Activated CD4-positive, alpha-beta T cell treated with anti-CD3 and anti-CD28 coated beads for 36 hours (primary cell): ENCODE data around the gene SLC48A1. TPM values are rescaled to one million over a fixed set of nuclear protein-coding genes. Genes with fewer than 3 reads are reported as not detected.

Experiments used
- ATAC-seq: fragments of 200-7000 bp; cut with Tn5 transposase; one replicate; pipeline ENCODE4 v1.10.0; 2021; ENCODE audit warnings: mild to moderate bottlenecking, moderate library complexity
- CTCF ChIA-PET: fragments of 350-600 bp; sonication (Branson Sonifier 250); formaldehyde crosslinking; loops from one replicate; lab custom pipeline; 2021; ENCODE audit warnings: antibody characterized with exemption; lab: Charles Lee
- POLR2A ChIA-PET: fragments of 350-600 bp; sonication (Branson Sonifier 250); formaldehyde crosslinking; loops from one replicate; lab custom pipeline; 2021; ENCODE audit warnings: antibody characterized with exemption, inconsistent platforms; lab: Charles Lee
- DNase-seq: peaks from one replicate; pipeline ENCODE4 v3.0.0-alpha.2; 2020
- H3K27ac Mint-ChIP-seq: one replicate; pipeline ENCODE4 v1.8.0; 2021; ENCODE audit warnings: mixed read lengths
- H3K27me3 Mint-ChIP-seq: one replicate; pipeline ENCODE4 v1.8.0; 2021; ENCODE audit warnings: mixed read lengths
- H3K36me3 Mint-ChIP-seq: one replicate; pipeline ENCODE4 v1.8.0; 2021; ENCODE audit warnings: low read depth, mixed read lengths
- H3K4me1 Mint-ChIP-seq: one replicate; pipeline ENCODE4 v1.8.0; 2021; ENCODE audit warnings: mixed read lengths
- H3K4me3 Mint-ChIP-seq: one replicate; pipeline ENCODE4 v1.8.0; 2021; ENCODE audit warnings: mild to moderate bottlenecking, moderate library complexity, mixed read lengths
- H3K9me3 Mint-ChIP-seq: one replicate; pipeline ENCODE4 v1.8.0; 2021; ENCODE audit warnings: low read depth, mixed read lengths
- intact Hi-C, 2 experiments: fragments of 100-400 bp; cut with DNase I in 1 of 2; cut with micrococcal nuclease in 1 of 2; formaldehyde crosslinking; loops; one replicate each; pipeline versions ENCODE4 v1.14.2 to v1.15.1; 2022 to 2024; cut with DNase I, micrococcal nuclease
- total RNA-seq, 2 experiments: library from RNA; stranded (reverse); gene quantifications; one replicate each; pipeline ENCODE4 v1.2.3, GENCODE V29; 2021

SLC48A1 gene
- total RNA-seq, result 1 to 10 TPM; 5.9 to 8.5 TPM

GRCh38 chr12:47773062-47773857, at the start of gene SLC48A1:
TSS of gene SLC48A1 (plus strand) at chr12:47773238. CDS start at chr12:47773305, 67 bp downstream.
- Mint-ChIP-seq H3K4me1 (peaks cover 31% of the 10 kb centered on the region), H3K27ac (peak within 1 kb of the TSS; percentile 71), H3K36me3 (no peaks in the 10 kb centered on the region), H3K9me3 (no peaks in the 10 kb centered on the region), H3K27me3 (no peaks in the 10 kb centered on the region), H3K4me3 (peak within 1 kb of the TSS; percentile 82)
- DNase-seq (peak; percentile 82), ATAC-seq (peak; percentile 79)
- ChIA-PET POLR2A (interaction anchor here (0.7 kb wide), 1 partner anchor 13 kb away, joined by 5 read pairs; no protein-coding TSS in a partner anchor), CTCF (interaction anchor here (0.6 to 18.7 kb wide), 15 partner anchors 9 to 190 kb away, joined by 3 to 449 read pairs (median 3); partner anchors contain the start of genes ENDOU, RPAP3 and TMEM106C)
- intact Hi-C loops, result loop anchor here in 1 of 2 experiments (1.0 to 10.0 kb wide), 2 partner anchors 14 to 738 kb away; no protein-coding TSS in a partner anchor

- no peak for DNase-seq
- ChIA-PET POLR2A (no interaction called here), CTCF (interaction anchor here (0.6 to 22.8 kb wide), 14 partner anchors 9 to 1025 kb away, joined by 3 to 341 read pairs (median 5); partner anchors contain the start of gene SLC48A1)
- intact Hi-C loops, result no loop called here
- H3K36me3 Mint-ChIP-seq, result no peaks in the 10 kb centered on the region
- H3K9me3 Mint-ChIP-seq, result no peaks in the 10 kb centered on the region
- no peak within 1 kb of the TSS for H3K27ac Mint-ChIP-seq
- H3K27me3 Mint-ChIP-seq, result no peaks in the 10 kb centered on the region
- no peak within 1 kb of the TSS for H3K4me3 Mint-ChIP-seq
- ATAC-seq, result no peak
- peaks cover 18% of the 10 kb centered on the region for H3K4me1 Mint-ChIP-seq
Measured at GRCh38 chr12:47725091-47725772, 47.8 kb upstream of the SLC48A1 start, which contains the start of gene ENDOU. TSS of gene ENDOU (minus strand) at chr12:47725490. CDS start at chr12:47725413, 77 bp downstream.

GRCh38 chr12:47725893-47726292, 47.1 kb upstream of the SLC48A1 start:
- ChIA-PET CTCF (interaction anchor here (0.6 to 22.8 kb wide), 12 partner anchors 11 to 427 kb away, joined by 3 to 341 read pairs (median 5); partner anchors contain the start of gene SLC48A1), POLR2A (no interaction called here)
- intact Hi-C loops, result no loop called here
- H3K27ac Mint-ChIP-seq, result no peak overlapping the region
- no peaks in the 10 kb centered on the region for H3K27me3 Mint-ChIP-seq
- H3K4me1 Mint-ChIP-seq, result peaks cover 18% of the 10 kb centered on the region
- ATAC-seq (peak; percentile 79), DNase-seq (peak; percentile 28)
- no peak overlapping the region for H3K4me3 Mint-ChIP-seq
- H3K36me3 Mint-ChIP-seq, result no peaks in the 10 kb centered on the region
- H3K9me3 Mint-ChIP-seq, result no peaks in the 10 kb centered on the region

- H3K36me3 Mint-ChIP-seq, result no peaks in the 10 kb centered on the region
- no peak for DNase-seq
- intact Hi-C loops, result no loop called here
- peaks cover 10% of the 10 kb centered on the region for H3K4me1 Mint-ChIP-seq
- POLR2A ChIA-PET, result interaction anchor here (0.5 kb wide), 1 partner anchor 322 kb away, joined by 4 read pairs; no protein-coding TSS in a partner anchor
- H3K27ac Mint-ChIP-seq, result no peak overlapping the region
- CTCF ChIA-PET, result interaction anchor here (0.6 to 6.5 kb wide), 5 partner anchors 11 to 78 kb away, joined by 3 to 63 read pairs (median 4); no protein-coding TSS in a partner anchor
- H3K9me3 Mint-ChIP-seq, result no peaks in the 10 kb centered on the region
- H3K4me3 Mint-ChIP-seq, result no peak overlapping the region
- H3K27me3 Mint-ChIP-seq, result no peaks in the 10 kb centered on the region
- ATAC-seq, result no peak
Measured at GRCh38 chr12:47729233-47729632, 43.8 kb upstream of the SLC48A1 start.

- H3K4me1 Mint-ChIP-seq, result peaks cover 10% of the 10 kb centered on the region
- H3K4me3 Mint-ChIP-seq, result no peak overlapping the region
- ATAC-seq, result no peak
- POLR2A ChIA-PET, result no interaction called here
- no peak for DNase-seq
- CTCF ChIA-PET, result interaction anchor here (1.2 to 6.5 kb wide), 3 partner anchors 12 to 15 kb away, joined by 3 to 63 read pairs (median 10); no protein-coding TSS in a partner anchor
- H3K27me3 Mint-ChIP-seq, result no peaks in the 10 kb centered on the region
- no peaks in the 10 kb centered on the region for H3K36me3 Mint-ChIP-seq
- no peaks in the 10 kb centered on the region for H3K9me3 Mint-ChIP-seq
- no peak overlapping the region for H3K27ac Mint-ChIP-seq
- intact Hi-C loops, result no loop called here
Measured at GRCh38 chr12:47730341-47730744, 42.7 kb upstream of the SLC48A1 start.

- no peak for ATAC-seq
- intact Hi-C loops, result no loop called here
- no peak overlapping the region for H3K4me3 Mint-ChIP-seq
- no peak for DNase-seq
- CTCF ChIA-PET, result interaction anchor here (0.6 to 6.5 kb wide), 7 partner anchors 10 to 538 kb away, joined by 3 to 63 read pairs (median 4); no protein-coding TSS in a partner anchor
- no peaks in the 10 kb centered on the region for H3K36me3 Mint-ChIP-seq
- H3K4me1 Mint-ChIP-seq, result no peaks in the 10 kb centered on the region
- no peaks in the 10 kb centered on the region for H3K9me3 Mint-ChIP-seq
- H3K27me3 Mint-ChIP-seq, result no peaks in the 10 kb centered on the region
- H3K27ac Mint-ChIP-seq, result no peak overlapping the region
- POLR2A ChIA-PET, result interaction anchor here (0.7 kb wide), 1 partner anchor 9 kb away, joined by 3 read pairs; no protein-coding TSS in a partner anchor
Measured at GRCh38 chr12:47731723-47732122, 41.3 kb upstream of the SLC48A1 start.

- DNase-seq, result no peak
- H3K27me3 Mint-ChIP-seq, result no peaks in the 10 kb centered on the region
Measured at GRCh38 chr12:47732504-47732903, 40.5 kb upstream of the SLC48A1 start.

GRCh38 chr12:47733142-47733541, 39.9 kb upstream of the SLC48A1 start:
- ATAC-seq, result no peak
- CTCF ChIA-PET, result interaction anchor here (0.8 to 6.5 kb wide), 8 partner anchors 9 to 104 kb away, joined by 3 to 63 read pairs (median 4); no protein-coding TSS in a partner anchor
- Mint-ChIP-seq H3K9me3 (no peaks in the 10 kb centered on the region), H3K36me3 (no peaks in the 10 kb centered on the region), H3K4me3 (no peak overlapping the region), H3K27ac (no peak overlapping the region), H3K4me1 (no peaks in the 10 kb centered on the region), H3K27me3 (no peaks in the 10 kb centered on the region)
- intact Hi-C loops, result no loop called here
- POLR2A ChIA-PET, result interaction anchor here (0.5 to 0.6 kb wide), 2 partner anchors 31 to 109 kb away, joined by 3 to 5 read pairs; no protein-coding TSS in a partner anchor
- DNase-seq, result no peak

More at GRCh38 chr12:47732504-47732903, 40.5 kb upstream of the SLC48A1 start:
- Mint-ChIP-seq H3K4me3 (no peak overlapping the region), H3K27ac (no peak overlapping the region), H3K9me3 (no peaks in the 10 kb centered on the region), H3K36me3 (no peaks in the 10 kb centered on the region), H3K4me1 (no peaks in the 10 kb centered on the region)
- ATAC-seq, result no peak
- intact Hi-C loops, result no loop called here
- ChIA-PET CTCF (interaction anchor here (0.6 to 6.5 kb wide), 7 partner anchors 10 to 539 kb away, joined by 3 to 63 read pairs (median 4); no protein-coding TSS in a partner anchor), POLR2A (interaction anchor here (0.5 to 0.7 kb wide), 2 partner anchors 9 to 110 kb away, joined by 3 read pairs; no protein-coding TSS in a partner anchor)

GRCh38 chr12:47734725-47735480, 38.1 kb upstream of the SLC48A1 start:
- Mint-ChIP-seq H3K4me3 (no peak overlapping the region), H3K36me3 (no peaks in the 10 kb centered on the region), H3K27ac (no peak overlapping the region), H3K9me3 (no peaks in the 10 kb centered on the region), H3K27me3 (no peaks in the 10 kb centered on the region), H3K4me1 (peaks cover 4% of the 10 kb centered on the region)
- ChIA-PET CTCF (interaction anchor here (0.8 to 6.5 kb wide), 3 partner anchors 7 to 32 kb away, joined by 4 to 63 read pairs (median 7); no protein-coding TSS in a partner anchor), POLR2A (no interaction called here)
- DNase-seq (no peak), ATAC-seq (no peak)
- intact Hi-C loops, result no loop called here

GRCh38 chr12:47735649-47736048, 37.4 kb upstream of the SLC48A1 start:
- ATAC-seq (no peak), DNase-seq (no peak)
- no peaks in the 10 kb centered on the region for H3K27me3 Mint-ChIP-seq
- POLR2A ChIA-PET, result no interaction called here
- no peak overlapping the region for H3K4me3 Mint-ChIP-seq
- H3K4me1 Mint-ChIP-seq, result peaks cover 4% of the 10 kb centered on the region
- intact Hi-C loops, result no loop called here
- no peak overlapping the region for H3K27ac Mint-ChIP-seq
- H3K36me3 Mint-ChIP-seq, result no peaks in the 10 kb centered on the region
- CTCF ChIA-PET, result interaction anchor here (13.4 kb wide), 1 partner anchor 38 kb away, joined by 449 read pairs; the partner anchor contains the start of gene SLC48A1
- no peaks in the 10 kb centered on the region for H3K9me3 Mint-ChIP-seq
